WI38 (cell line): ENCODE measurements around the gene WDR37.

Experiments used
- H3K4me3 ChIP-seq: 2 replicates; pipeline ENCODE4 v1.5.1; 2011; ENCODE audit warnings: low read depth, mild to moderate bottlenecking, control low read depth, low read length
- TF ChIP-seq, protein P1 (sequence below): IDR thresholded peaks from 2 replicates; pipeline ENCODE4 v1.5.1; 2012; ENCODE audit warnings: low read depth, mild to moderate bottlenecking, control low read depth, low read length

Gene WDR37

DNA sequence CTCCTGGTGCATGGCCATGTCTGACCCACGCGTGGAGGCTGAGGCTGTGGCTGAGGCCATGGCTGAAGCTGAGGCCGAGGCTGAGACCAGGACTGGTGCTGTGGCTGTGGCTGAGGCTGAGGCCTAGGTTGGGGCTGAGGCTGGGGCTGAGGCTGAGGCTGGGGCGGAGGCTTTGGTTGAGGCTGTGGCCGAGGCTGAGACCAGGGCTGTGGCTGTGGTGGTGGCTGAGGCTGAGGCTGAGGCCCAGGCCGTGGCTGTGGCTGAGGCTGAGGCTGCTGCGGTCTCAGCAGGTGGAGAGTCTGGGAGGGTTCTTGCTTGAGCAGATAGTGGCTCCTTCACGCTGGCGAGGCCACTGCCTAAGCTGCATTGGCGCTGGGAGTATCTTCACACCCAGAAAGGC lies 76.4 kb downstream of the WDR37 start:
- H3K4me3 ChIP-seq = no peak overlapping the region
- TF ChIP-seq, protein P1, sequence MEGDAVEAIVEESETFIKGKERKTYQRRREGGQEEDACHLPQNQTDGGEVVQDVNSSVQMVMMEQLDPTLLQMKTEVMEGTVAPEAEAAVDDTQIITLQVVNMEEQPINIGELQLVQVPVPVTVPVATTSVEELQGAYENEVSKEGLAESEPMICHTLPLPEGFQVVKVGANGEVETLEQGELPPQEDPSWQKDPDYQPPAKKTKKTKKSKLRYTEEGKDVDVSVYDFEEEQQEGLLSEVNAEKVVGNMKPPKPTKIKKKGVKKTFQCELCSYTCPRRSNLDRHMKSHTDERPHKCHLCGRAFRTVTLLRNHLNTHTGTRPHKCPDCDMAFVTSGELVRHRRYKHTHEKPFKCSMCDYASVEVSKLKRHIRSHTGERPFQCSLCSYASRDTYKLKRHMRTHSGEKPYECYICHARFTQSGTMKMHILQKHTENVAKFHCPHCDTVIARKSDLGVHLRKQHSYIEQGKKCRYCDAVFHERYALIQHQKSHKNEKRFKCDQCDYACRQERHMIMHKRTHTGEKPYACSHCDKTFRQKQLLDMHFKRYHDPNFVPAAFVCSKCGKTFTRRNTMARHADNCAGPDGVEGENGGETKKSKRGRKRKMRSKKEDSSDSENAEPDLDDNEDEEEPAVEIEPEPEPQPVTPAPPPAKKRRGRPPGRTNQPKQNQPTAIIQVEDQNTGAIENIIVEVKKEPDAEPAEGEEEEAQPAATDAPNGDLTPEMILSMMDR = no peak

DNA sequence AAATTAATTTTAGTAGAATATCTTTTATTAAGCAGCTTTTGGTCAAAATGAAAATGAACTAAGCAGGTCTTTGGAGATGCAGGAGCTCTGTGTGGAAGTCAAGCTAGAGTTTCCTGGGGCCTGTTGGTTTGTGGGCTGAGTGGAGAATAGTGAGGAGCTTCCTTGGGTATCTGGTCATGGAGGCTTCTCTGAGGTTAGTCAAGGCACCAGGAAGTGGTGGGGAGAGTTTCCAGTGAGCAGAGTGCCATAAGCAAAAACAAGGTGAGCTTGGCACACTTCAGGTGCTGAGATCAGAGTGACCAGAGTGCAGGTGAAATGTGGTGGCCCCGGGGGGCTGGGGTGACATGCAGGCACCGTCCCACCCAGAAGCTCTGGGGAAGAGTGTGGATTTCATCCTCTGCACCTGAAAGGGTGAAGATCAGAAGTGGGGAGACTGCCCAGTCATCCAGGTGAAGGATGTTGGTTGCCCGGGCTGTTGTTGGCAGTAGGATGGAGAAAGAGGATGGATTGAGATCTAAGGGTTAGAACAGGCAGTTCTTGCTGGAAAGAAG lies 77.4 kb downstream of the WDR37 start:
- TF ChIP-seq, protein P1 = no peak
- H3K4me3 ChIP-seq = no peak overlapping the region

DNA sequence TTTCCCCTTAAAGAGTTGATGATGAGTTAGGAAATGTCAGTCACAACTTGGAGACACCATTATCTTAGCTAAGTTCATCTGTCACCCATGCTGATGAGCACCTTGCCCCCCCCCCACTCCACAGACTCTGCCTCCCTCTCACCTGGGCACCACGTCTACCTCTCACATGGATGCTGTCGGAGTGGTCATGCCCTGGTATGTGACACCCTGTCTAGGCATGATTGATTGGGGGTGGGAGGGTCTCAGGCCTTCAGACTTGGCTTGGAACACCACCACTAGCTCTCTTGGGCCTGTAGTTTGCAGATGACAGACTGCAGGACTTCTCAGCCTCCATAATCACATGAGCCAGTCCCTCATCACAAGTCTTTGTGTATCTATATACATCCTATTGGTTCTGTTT lies 78.0 kb downstream of the WDR37 start:
- TF ChIP-seq, protein P1 = no peak
- no peak overlapping the region for H3K4me3 ChIP-seq

DNA sequence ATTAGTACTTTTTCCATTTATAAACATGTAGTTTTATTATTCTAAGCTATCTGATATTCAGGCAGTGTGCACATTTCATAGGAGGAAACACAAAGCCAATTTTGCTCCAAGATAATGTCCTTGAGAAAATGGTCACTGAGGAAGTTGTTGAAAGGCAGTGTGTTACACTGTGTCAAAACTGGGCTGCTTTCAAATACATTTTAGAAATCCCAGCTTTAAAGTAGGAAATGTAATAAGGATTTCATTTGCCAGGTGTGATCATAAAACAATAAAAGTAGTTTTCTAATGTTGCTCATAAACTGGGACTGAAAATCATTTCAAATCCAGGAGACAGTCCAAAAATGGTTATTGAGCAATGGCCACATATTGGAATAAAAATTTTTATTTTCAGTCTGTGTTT lies 80.1 kb downstream of the WDR37 start:
- TF ChIP-seq, protein P1 = no peak
- H3K4me3 ChIP-seq = no peak overlapping the region

DNA sequence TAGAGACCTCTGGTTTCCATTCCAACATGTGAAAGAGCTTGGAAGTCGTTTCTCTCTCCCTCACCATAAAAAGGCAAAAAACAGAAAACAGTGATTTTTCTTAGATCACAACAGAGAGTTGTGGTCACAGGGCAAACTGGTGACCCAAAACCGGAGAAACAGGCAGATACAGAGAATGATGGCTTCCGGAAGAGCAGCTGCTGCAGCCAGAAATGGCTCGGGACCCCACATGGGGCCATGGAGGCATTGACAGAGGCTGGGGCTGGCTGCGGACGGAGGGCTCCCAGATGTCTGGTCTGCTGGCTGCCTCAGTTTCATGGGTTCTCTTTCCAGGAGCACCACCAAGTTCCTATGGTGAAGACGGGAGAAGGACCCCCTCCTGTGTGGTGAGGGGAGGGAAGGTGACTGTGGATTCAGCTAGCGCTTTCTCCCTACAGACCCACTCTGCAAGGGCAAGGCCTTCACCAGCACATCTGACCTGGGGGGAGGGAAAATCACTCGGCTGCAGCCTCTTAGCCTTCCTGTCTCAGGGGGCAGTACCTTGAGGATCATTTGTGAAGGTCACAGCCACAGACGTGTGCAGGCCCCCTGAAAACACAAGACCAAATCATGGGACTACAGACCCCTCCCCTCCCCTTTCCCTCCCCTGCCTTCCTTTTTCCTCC lies 81.4 kb downstream of the WDR37 start:
- no peak overlapping the region for H3K4me3 ChIP-seq
- TF ChIP-seq, protein P1 = no peak

DNA sequence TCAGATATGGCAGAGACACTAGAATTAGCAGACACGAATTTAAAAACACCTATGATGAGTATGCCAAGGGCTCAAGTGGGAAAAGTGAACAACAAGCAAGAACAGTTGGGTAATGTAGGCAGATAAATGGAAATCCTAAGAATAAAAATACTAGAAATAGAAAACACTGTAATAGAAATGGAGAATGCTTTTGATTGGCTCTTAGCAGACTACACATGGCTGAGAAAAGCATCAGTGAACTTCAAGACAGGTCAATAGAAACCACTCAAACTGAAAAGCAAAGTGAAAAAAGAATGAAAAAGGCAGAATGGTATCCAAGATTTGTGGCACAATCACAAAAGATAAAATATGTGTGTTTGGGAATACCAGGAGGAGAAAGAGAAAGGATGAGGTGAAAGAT lies 82.3 kb downstream of the WDR37 start:
- TF ChIP-seq, protein P1 = no peak

DNA sequence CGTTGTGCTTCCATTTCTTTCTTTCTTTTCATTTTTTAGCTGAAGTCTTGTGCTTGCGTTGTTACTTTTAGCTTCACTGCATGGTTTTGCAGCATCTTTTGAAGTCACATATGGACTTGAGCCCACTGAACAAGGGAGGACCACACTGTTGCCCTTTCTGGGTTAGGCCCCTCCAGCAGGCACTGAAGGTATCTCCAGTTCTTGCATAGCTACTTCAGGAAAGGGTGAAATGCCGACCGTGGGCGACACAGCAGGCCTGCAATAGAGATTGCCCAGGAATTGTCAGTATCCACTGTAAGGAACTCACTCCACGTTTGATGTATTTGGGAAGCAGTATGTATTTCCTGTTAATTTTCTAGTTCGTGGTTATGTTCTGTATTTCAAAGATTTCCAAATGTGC lies 85.1 kb downstream of the WDR37 start:
- H3K4me3 ChIP-seq = no peak overlapping the region
- TF ChIP-seq, protein P1 = no peak

More for the DNA sequence above, 82.3 kb downstream of the WDR37 start:
- no peak overlapping the region for H3K4me3 ChIP-seq
